Kidney (tissue), 14 donors: Measurements from ENCODE around the gene TUBB2B. TPM values are rescaled to one million over a fixed set of nuclear protein-coding genes. Genes with fewer than 3 reads are reported as not detected.

Experiments
- DNase-seq, 5 donors: peaks; one replicate each; pipeline ENCODE4 v3.0.0-alpha.2; 2013 to 2020
- FAIRE-seq: peaks from 2 replicates; lab custom pipeline; 2012; peaks lifted over from hg19 to GRCh38; lab: Jason Lieb, UNC
- H3K27ac ChIP-seq, 2 donors: one replicate each; pipeline ENCODE4 v1.7.0; 2013; ENCODE audit warnings: low read depth in 2 of 2, low read length in 2 of 2, inconsistent platforms in 1 of 2
- H3K27me3 ChIP-seq: one replicate; pipeline ENCODE4 v1.7.1; 2013; ENCODE audit warnings: low read length, inconsistent platforms; ENCODE audit not compliant: control insufficient read depth, insufficient read depth
- H3K36me3 ChIP-seq, 3 donors: one replicate each; pipeline versions ENCODE4 v1.7.0 to v1.7.1; 2013; ENCODE audit warnings: low read length in 3 of 3, control low read depth in 1 of 3, inconsistent platforms in 1 of 3; ENCODE audit not compliant: insufficient read depth in 3 of 3, control insufficient read depth in 2 of 3
- H3K4me1 ChIP-seq, 3 donors: one replicate each; pipeline versions ENCODE4 v1.7.0 to v1.7.1; 2013; ENCODE audit warnings: low read length in 3 of 3, inconsistent platforms in 1 of 3, low read depth in 1 of 3; ENCODE audit not compliant: control insufficient read depth in 2 of 3, insufficient read depth in 2 of 3
- H3K4me3 ChIP-seq, 3 donors: one replicate each; pipeline versions ENCODE4 v1.7.0 to v1.8.1; 2013; ENCODE audit warnings: low read length in 3 of 3, control low read depth in 1 of 3, inconsistent platforms in 1 of 3
- H3K9ac ChIP-seq, 3 donors: one replicate each; pipeline versions ENCODE4 v1.7.0 to v1.7.1; 2013; ENCODE audit warnings: low read length in 3 of 3, control low read depth in 1 of 3, inconsistent platforms in 1 of 3
- H3K9me3 ChIP-seq, 3 donors: one replicate each; pipeline versions ENCODE4 v1.7.0 to v1.7.1; 2013; ENCODE audit warnings: low read length in 3 of 3, control low read depth in 1 of 3, inconsistent platforms in 1 of 3; ENCODE audit not compliant: control insufficient read depth in 2 of 3, insufficient read depth in 1 of 3
- CTCF ChIP-seq: IDR thresholded peaks from 3 replicates; pipeline ENCODE4 v1.5.1; 2012; ENCODE audit warnings: mild to moderate bottlenecking, moderate library complexity, borderline replicate concordance; ENCODE audit not compliant: insufficient read depth; ENCODE audit errors: extremely low read depth
- intact Hi-C: fragments of 100-400 bp; cut with DNase I; formaldehyde crosslinking; loops from one replicate; pipeline ENCODE4 v1.11.1; 2022
- polyA plus RNA-seq: library from polyadenylated mRNA; stranded (reverse); fragments of 350-450 nt; fragmentation: Illumina TruSeq; extraction: RNeasy Lipid Tissue Mini Kit (QIAGEN cat#74804); gene quantifications from one replicate; pipeline ENCODE4 v1.2.3, GENCODE V29; 2014; ENCODE audit warnings: low read depth, low replicate concordance; ENCODE audit not compliant: insufficient read depth
- total RNA-seq: library from RNA; stranded (reverse); fragmentation: NEBNext Ultra II Directional; extraction: Animal tissue kit (Norgen Biotek cat#: 25700); gene quantifications from one replicate; pipeline ENCODE4 v1.2.1, GENCODE V29; 2021
- donor health status: control.
- donor health status: control.
- donor health status: control.
- donor health status: control.
- donor health status: control.
- donor health status: DM: yes; HTN: yes; CAD: no.
- donor health status: Normal renal cell carcinoma (clear cell type).

The TUBB2B gene
- total and polyA plus RNA-seq, 2 donors from 2014 or later, result 34.2 to 46.1 TPM

- DNase-seq, result peak in 1 of 5 donors; percentile 48
- no peak overlapping the region for H3K9ac ChIP-seq
- TF ChIP-seq CTCF, result no peak
- intact Hi-C loops, result no loop called here
- no peak overlapping the region for H3K27ac ChIP-seq
- H3K27me3 ChIP-seq, result no peaks in the 10 kb centered on the region
- no peak overlapping the region for H3K4me3 ChIP-seq
- no peaks in the 10 kb centered on the region for H3K9me3 ChIP-seq
- H3K4me1 ChIP-seq, result peaks cover 0 to 5% (median 0%) of the 10 kb centered on the region in 3 donors
- FAIRE-seq, result no peak
- no peaks in the 10 kb centered on the region for H3K36me3 ChIP-seq
Measured at GRCh38 chr6:3176562-3177355, 50.7 kb downstream of the TUBB2B start.

GRCh38 chr6:3175715-3176402, 51.6 kb downstream of the TUBB2B start:
- Histone ChIP-seq H3K4me3 (no peak overlapping the region), H3K9me3 (no peaks in the 10 kb centered on the region), H3K36me3 (no peaks in the 10 kb centered on the region), H3K27ac (peak overlapping the region; percentile 8 to 23), H3K9ac (no peak overlapping the region), H3K27me3 (no peaks in the 10 kb centered on the region), H3K4me1 (peaks cover 0 to 5% (median 0%) of the 10 kb centered on the region in 3 donors)
- intact Hi-C loops, result no loop called here
- no peak for FAIRE-seq
- TF ChIP-seq CTCF, result no peak
- DNase-seq, result peak in 1 of 5 donors; percentile 38

Other genes starting within 250 kb of the TUBB2B start
- 37.0 TPM for gene NQO2, start 227.8 kb downstream of the TUBB2B start, total RNA-seq
- gene NQO2, start 227.8 kb downstream of the TUBB2B start, polyA plus RNA-seq, result 291 TPM
- 30.4 TPM for gene RIPK1, start 159.2 kb downstream of the TUBB2B start, total RNA-seq
- 14.7 TPM for gene RIPK1, start 159.2 kb downstream of the TUBB2B start, polyA plus RNA-seq
- 28.9 TPM for gene BPHL, start 108.9 kb downstream of the TUBB2B start, total RNA-seq
- gene BPHL, start 108.9 kb downstream of the TUBB2B start, polyA plus RNA-seq, result 94.1 TPM
- gene TUBB2A, start 70.1 kb downstream of the TUBB2B start, total RNA-seq, result 49.8 TPM
- gene TUBB2A, start 70.1 kb downstream of the TUBB2B start, polyA plus RNA-seq, result 80.9 TPM
- 24.9 TPM for gene PSMG4, start 31.3 kb upstream of the TUBB2B start, total RNA-seq
- gene PSMG4, start 31.3 kb upstream of the TUBB2B start, polyA plus RNA-seq, result 36.8 TPM
- 5.3 TPM for gene SLC22A23, start 229.4 kb upstream of the TUBB2B start, total RNA-seq
- gene SLC22A23, start 229.4 kb upstream of the TUBB2B start, polyA plus RNA-seq, result 5.7 TPM